K562 (cell line): ENCODE data around the gene ARMH4. TPM values are rescaled to one million over a fixed set of nuclear protein-coding genes. Genes with fewer than 3 reads are reported as not detected.
A peak's percentile ranks its signal among the peaks of the same experiment; 100 is the strongest.

Experiments
- EP400 ChIP-seq: fragments of 450-650 bp; IDR thresholded peaks from 2 replicates; pipeline ENCODE4 v1.6.1; 2017; ENCODE audit warnings: antibody characterized with exemption, mild to moderate bottlenecking, moderate library complexity
- FOS ChIP-seq: IDR thresholded peaks from 3 replicates; pipeline ENCODE4 v1.6.1; 2011; ENCODE audit not compliant: insufficient read length; ENCODE audit errors: extremely low read depth
- JUN ChIP-seq, 2 experiments: sonication (generic) in 1 of 2; formaldehyde crosslinking in 1 of 2; IDR thresholded peaks; 2 replicates each; pipeline versions ENCODE4 v1.6.1 to v1.8.0; 2012 to 2022; ENCODE audit warnings: borderline replicate concordance in 2 of 2, mild to moderate bottlenecking in 2 of 2, improper control_type of control experiment in 1 of 2, low read depth in 1 of 2, low read length in 1 of 2, missing genetic modification reagents in 1 of 2
- NFE2 ChIP-seq: IDR thresholded peaks from 2 replicates; pipeline ENCODE4 v1.6.1; 2014; ENCODE audit warnings: antibody characterized with exemption, low read depth
- NRF1 ChIP-seq, 2 experiments: fragments of 450-650 bp; IDR thresholded peaks in 1 of 2; conservative IDR thresholded peaks in 1 of 2; 2 replicates each; pipeline ENCODE4 v1.6.1; 2014; ENCODE audit warnings: mild to moderate bottlenecking in 2 of 2
- PHB2 ChIP-seq: fragments of 450-650 bp; IDR thresholded peaks from 2 replicates; pipeline ENCODE4 v1.6.1; 2017; ENCODE audit warnings: low read depth
- PKNOX1 ChIP-seq: fragments of 450-650 bp; IDR thresholded peaks from 2 replicates; pipeline ENCODE4 v1.6.1; 2016
- RNF2 ChIP-seq: sonication (generic); IDR thresholded peaks from 2 replicates; pipeline ENCODE4 v1.6.1; 2016
- SIN3A ChIP-seq, 2 experiments: fragments of 150-350 bp in 1 of 2; IDR thresholded peaks; 2 replicates each; pipeline ENCODE4 v1.6.1; 2011 to 2016; ENCODE audit warnings: borderline replicate concordance in 2 of 2, low read depth in 2 of 2, low read length in 2 of 2, mild to moderate bottlenecking in 2 of 2, moderate library complexity in 2 of 2; ENCODE audit not compliant: control insufficient read depth in 1 of 2
- TRIM24 ChIP-seq, 2 experiments: fragments of 450-650 bp; IDR thresholded peaks; 2 replicates each; pipeline ENCODE4 v1.6.1; 2016
- YY1 ChIP-seq, 3 experiments: IDR thresholded peaks; 2 replicates each; pipeline ENCODE4 v1.6.1; 2011; ENCODE audit warnings: low read length in 2 of 3, mild to moderate bottlenecking in 2 of 3, moderate library complexity in 2 of 3, borderline replicate concordance in 1 of 3, control low read depth in 1 of 3, low read depth in 1 of 3; ENCODE audit not compliant: insufficient read depth in 3 of 3, insufficient replicate concordance in 2 of 3, control insufficient read depth in 1 of 3, insufficient read length in 1 of 3; ENCODE audit errors: extremely low read depth in 1 of 3
- ZNF3 ChIP-seq: fragments of 250-450 bp; sonication (Bioruptor Pico); IDR thresholded peaks from 2 replicates; pipeline ENCODE4 v1.5.0; 2021; ENCODE audit warnings: mild to moderate bottlenecking, moderate library complexity
- ZNF655 ChIP-seq: fragments of 250-450 bp; sonication (Bioruptor Pico); IDR thresholded peaks from 2 replicates; pipeline ENCODE4 v1.5.0; 2021
- ZNF778 ChIP-seq: fragments of 450-650 bp; formaldehyde crosslinking; IDR thresholded peaks from 2 replicates; pipeline ENCODE4 v1.4.0; 2020; ENCODE audit warnings: mild to moderate bottlenecking, moderate library complexity
- polyA plus RNA-seq, 8 experiments: library from polyadenylated mRNA; depleted of rRNA in 4 of 8; stranded (reverse) in 5 of 8; unstranded in 3 of 8; fragments of >200 nt; fragmentation: Nextera tagmentation in 2 of 8; fragmentation: Illumina TruSeq in 1 of 8; extraction: Ambion mirVana in 2 of 8; extraction: Trizol in 1 of 8; gene quantifications; 2 replicates each; pipeline versions ENCODE4 v1.2.1 to v1.2.3, GENCODE V29; 2011 to 2014; ENCODE audit warnings: inconsistent platforms in 1 of 8, missing spikeins in 1 of 8
- total RNA-seq, 7 experiments: library from RNA; depleted of rRNA in 6 of 7; stranded (reverse); fragments of >200 nt in 6 of 7; fragmentation: Illumina TruSeq in 2 of 7; extraction: Trizol in 2 of 7; gene quantifications; 2 replicates each; pipeline versions ENCODE4 v1.2.1 to v1.2.3, GENCODE V29; 2011 to 2021; ENCODE audit warnings: low replicate concordance in 1 of 7
- TF ChIP-seq, protein P1 (sequence below), 3 experiments: fragments of 200-800 bp in 1 of 3; fragments of 250-450 bp in 1 of 3; fragments of 450-650 bp in 1 of 3; sonication (Bioruptor Pico) in 1 of 3; sonication (Bioruptor generic) in 1 of 3; formaldehyde crosslinking in 1 of 3; IDR thresholded peaks; 2 replicates each; pipeline versions ENCODE4 v1.6.1 to v1.8.0; 2016 to 2022; ENCODE audit warnings: mild to moderate bottlenecking in 2 of 3, missing genetic modification characterization in 2 of 3, missing compliant biosample characterization in 1 of 3, moderate library complexity in 1 of 3
- TF ChIP-seq, protein P2 (sequence below): IDR thresholded peaks from 2 replicates; pipeline ENCODE4 v1.6.1; 2011; ENCODE audit warnings: borderline replicate concordance, low read depth, mild to moderate bottlenecking, moderate library complexity, low read length; ENCODE audit not compliant: insufficient read depth, poor library complexity, severe bottlenecking
- TF ChIP-seq, protein P3 (sequence below): sonication (generic); formaldehyde crosslinking; IDR thresholded peaks from 2 replicates; pipeline ENCODE4 v1.8.0; 2022; ENCODE audit warnings: mild to moderate bottlenecking, low read depth, missing genetic modification reagents

ARMH4 gene
- total and polyA plus RNA-seq, 9 of the 15 experiments (the other 6 are each of a cell fraction or from before 2014, with no cell fraction given) = 0.06 to 0.98 (median 0.07) TPM; not detected in 2

- TF ChIP-seq, protein P1, sequence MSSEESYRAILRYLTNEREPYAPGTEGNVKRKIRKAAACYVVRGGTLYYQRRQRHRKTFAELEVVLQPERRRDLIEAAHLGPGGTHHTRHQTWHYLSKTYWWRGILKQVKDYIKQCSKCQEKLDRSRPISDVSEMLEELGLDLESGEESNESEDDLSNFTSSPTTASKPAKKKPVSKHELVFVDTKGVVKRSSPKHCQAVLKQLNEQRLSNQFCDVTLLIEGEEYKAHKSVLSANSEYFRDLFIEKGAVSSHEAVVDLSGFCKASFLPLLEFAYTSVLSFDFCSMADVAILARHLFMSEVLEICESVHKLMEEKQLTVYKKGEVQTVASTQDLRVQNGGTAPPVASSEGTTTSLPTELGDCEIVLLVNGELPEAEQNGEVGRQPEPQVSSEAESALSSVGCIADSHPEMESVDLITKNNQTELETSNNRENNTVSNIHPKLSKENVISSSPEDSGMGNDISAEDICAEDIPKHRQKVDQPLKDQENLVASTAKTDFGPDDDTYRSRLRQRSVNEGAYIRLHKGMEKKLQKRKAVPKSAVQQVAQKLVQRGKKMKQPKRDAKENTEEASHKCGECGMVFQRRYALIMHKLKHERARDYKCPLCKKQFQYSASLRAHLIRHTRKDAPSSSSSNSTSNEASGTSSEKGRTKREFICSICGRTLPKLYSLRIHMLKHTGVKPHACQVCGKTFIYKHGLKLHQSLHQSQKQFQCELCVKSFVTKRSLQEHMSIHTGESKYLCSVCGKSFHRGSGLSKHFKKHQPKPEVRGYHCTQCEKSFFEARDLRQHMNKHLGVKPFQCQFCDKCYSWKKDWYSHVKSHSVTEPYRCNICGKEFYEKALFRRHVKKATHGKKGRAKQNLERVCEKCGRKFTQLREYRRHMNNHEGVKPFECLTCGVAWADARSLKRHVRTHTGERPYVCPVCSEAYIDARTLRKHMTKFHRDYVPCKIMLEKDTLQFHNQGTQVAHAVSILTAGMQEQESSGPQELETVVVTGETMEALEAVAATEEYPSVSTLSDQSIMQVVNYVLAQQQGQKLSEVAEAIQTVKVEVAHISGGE (CRISPR knock-in tag; IDR thresholded peaks at IDR 0.05) = no peak
- TF ChIP-seq NFE2 (peak; percentile 98), ZNF3 (CRISPR knock-in tag) (no peak), RNF2 (no peak), YY1 (IDR thresholded peaks at IDR 0.05; ENCODE audit: borderline replicate concordance in 1 of 3, control insufficient read depth in 1 of 3, extremely low read depth in 1 of 3, insufficient read depth in 3 of 3, insufficient read length in 1 of 3, insufficient replicate concordance in 2 of 3, low read depth in 1 of 3, low read length in 2 of 3) (peak in 1 of 3 experiments; percentile 23), TRIM24 (IDR thresholded peaks at IDR 0.05) (peak; percentile 41 to 63; a peak in 3 of 4 replicates), ZNF655 (CRISPR knock-in tag) (no peak), EP400 (peak; percentile 48; the same call in 1 of the 2 replicates), PHB2 (no peak), FOS (peak; percentile 59), JUN (IDR thresholded peaks at IDR 0.05; ENCODE audit: borderline replicate concordance, low read depth, low read length) (peak; percentile 67; the same call in 1 of the 2 replicates), JUN (CRISPR knock-in tag; IDR thresholded peaks at IDR 0.05; ENCODE audit: borderline replicate concordance) (no peak), NRF1 (conservative IDR thresholded peaks at IDR 0.05 in 1 of 2, IDR thresholded peaks at IDR 0.05 in 1 of 2) (peak in 1 of 2 experiments; percentile 11; a peak in 1 of 4 replicates), SIN3A (IDR thresholded peaks at IDR 0.05; ENCODE audit: borderline replicate concordance in 2 of 2, control insufficient read depth in 1 of 2, low read depth in 2 of 2, low read length in 2 of 2) (0 out of 4 replicates have a peak, but pooled peaks of 1 of the 2 experiments have one; percentile 77), PKNOX1 (peak; percentile 54; the same call in 1 of the 2 replicates), ZNF778 (CRISPR knock-in tag) (no peak)
- TF ChIP-seq, protein P2, sequence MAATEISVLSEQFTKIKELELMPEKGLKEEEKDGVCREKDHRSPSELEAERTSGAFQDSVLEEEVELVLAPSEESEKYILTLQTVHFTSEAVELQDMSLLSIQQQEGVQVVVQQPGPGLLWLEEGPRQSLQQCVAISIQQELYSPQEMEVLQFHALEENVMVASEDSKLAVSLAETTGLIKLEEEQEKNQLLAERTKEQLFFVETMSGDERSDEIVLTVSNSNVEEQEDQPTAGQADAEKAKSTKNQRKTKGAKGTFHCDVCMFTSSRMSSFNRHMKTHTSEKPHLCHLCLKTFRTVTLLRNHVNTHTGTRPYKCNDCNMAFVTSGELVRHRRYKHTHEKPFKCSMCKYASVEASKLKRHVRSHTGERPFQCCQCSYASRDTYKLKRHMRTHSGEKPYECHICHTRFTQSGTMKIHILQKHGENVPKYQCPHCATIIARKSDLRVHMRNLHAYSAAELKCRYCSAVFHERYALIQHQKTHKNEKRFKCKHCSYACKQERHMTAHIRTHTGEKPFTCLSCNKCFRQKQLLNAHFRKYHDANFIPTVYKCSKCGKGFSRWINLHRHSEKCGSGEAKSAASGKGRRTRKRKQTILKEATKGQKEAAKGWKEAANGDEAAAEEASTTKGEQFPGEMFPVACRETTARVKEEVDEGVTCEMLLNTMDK = no peak
- TF ChIP-seq, protein P3, sequence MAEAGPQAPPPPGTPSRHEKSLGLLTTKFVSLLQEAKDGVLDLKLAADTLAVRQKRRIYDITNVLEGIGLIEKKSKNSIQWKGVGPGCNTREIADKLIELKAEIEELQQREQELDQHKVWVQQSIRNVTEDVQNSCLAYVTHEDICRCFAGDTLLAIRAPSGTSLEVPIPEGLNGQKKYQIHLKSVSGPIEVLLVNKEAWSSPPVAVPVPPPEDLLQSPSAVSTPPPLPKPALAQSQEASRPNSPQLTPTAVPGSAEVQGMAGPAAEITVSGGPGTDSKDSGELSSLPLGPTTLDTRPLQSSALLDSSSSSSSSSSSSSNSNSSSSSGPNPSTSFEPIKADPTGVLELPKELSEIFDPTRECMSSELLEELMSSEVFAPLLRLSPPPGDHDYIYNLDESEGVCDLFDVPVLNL (CRISPR knock-in tag) = no peak
These were observed 19.1 kb upstream of the ARMH4 start (continued) for GRCh38 chr14:58171090-58171489.
